NCI-H1694 (cell line): ENCODE data around the gene SLC6A7.
"Not testable (repeated sequence)": the region's sequence is repeated elsewhere in the genome, so short reads cannot be mapped to it uniquely, and the experiment has no call there.

ENCODE experiments used
- DNase-seq: peaks from one replicate; lab custom pipeline; 2025; lab: John Stamatoyannopoulos, UW

SLC6A7 gene

GRCh38 chr5:150241298-150242160 is 51.7 kb downstream of the SLC6A7 start:
- DNase-seq, result no peak

- DNase-seq, result no peak
Observed at GRCh38 chr5:150242251-150242894, 52.5 kb downstream of the SLC6A7 start.

- DNase-seq, result no peak
Observed at GRCh38 chr5:150243590-150243989, 53.7 kb downstream of the SLC6A7 start.

- DNase-seq, result no peak
Observed at GRCh38 chr5:150244209-150244608, 54.3 kb downstream of the SLC6A7 start.

GRCh38 chr5:150245111-150245789 is 55.4 kb downstream of the SLC6A7 start:
- no peak for DNase-seq

- DNase-seq, result no peak
Observed at GRCh38 chr5:150245808-150246207, 55.9 kb downstream of the SLC6A7 start.

- no peak for DNase-seq
Observed at GRCh38 chr5:150246429-150246828, 56.6 kb downstream of the SLC6A7 start.

- no peak for DNase-seq
Observed at GRCh38 chr5:150246835-150247234, 57.0 kb downstream of the SLC6A7 start.

GRCh38 chr5:150247726-150248125 is 57.9 kb downstream of the SLC6A7 start:
- DNase-seq, result no peak

GRCh38 chr5:150248493-150248892 is 58.6 kb downstream of the SLC6A7 start:
- DNase-seq, result not testable (repeated sequence)

- no peak for DNase-seq
Observed at GRCh38 chr5:150248946-150249345, 59.1 kb downstream of the SLC6A7 start.

- DNase-seq, result no peak
Observed at GRCh38 chr5:150249744-150250143, 59.9 kb downstream of the SLC6A7 start.

- DNase-seq, result no peak
Observed at GRCh38 chr5:150251504-150251903, 61.6 kb downstream of the SLC6A7 start.

- no peak for DNase-seq
Observed at GRCh38 chr5:150252489-150252888, 62.6 kb downstream of the SLC6A7 start.

- no peak for DNase-seq
Observed at GRCh38 chr5:150253416-150254208, 63.8 kb downstream of the SLC6A7 start.

GRCh38 chr5:150254363-150254762 is 64.5 kb downstream of the SLC6A7 start:
- no peak for DNase-seq

GRCh38 chr5:150254774-150255173 is 64.9 kb downstream of the SLC6A7 start:
- no peak for DNase-seq

GRCh38 chr5:150255659-150256409 is 66.0 kb downstream of the SLC6A7 start:
- DNase-seq, result no peak

GRCh38 chr5:150256410-150257064 is 66.7 kb downstream of the SLC6A7 start:
- peak; percentile 9 for DNase-seq

- DNase-seq, result no peak
Observed at GRCh38 chr5:150257424-150257823, 67.6 kb downstream of the SLC6A7 start.

GRCh38 chr5:150258130-150258529 is 68.3 kb downstream of the SLC6A7 start:
- DNase-seq, result no peak
